ENCODE measurements around the gene HSPA4L.

HSPA4L gene

GRCh38 chr4:127828121-127828520 lies 46.0 kb downstream of the HSPA4L start:
- TF ChIP-seq POLR2AphosphoS5 (IDR thresholded peaks at IDR 0.05; ENCODE audit: low read depth, low read length) (no peak), FOXP2 (optimal IDR thresholded peaks at IDR 0.05; ENCODE audit: borderline replicate concordance, extremely low read depth, extremely low read length, insufficient read depth) (no peak), REST (IDR thresholded peaks at IDR 0.05; ENCODE audit: insufficient read depth in 1 of 2, low read depth in 2 of 2, low read length in 2 of 2) (no peak), SIN3A (IDR thresholded peaks at IDR 0.05; ENCODE audit: borderline replicate concordance, insufficient read depth, low read length) (no peak), TAF1 (IDR thresholded peaks at IDR 0.05; ENCODE audit: borderline replicate concordance, insufficient read depth, low read length) (no peak)

GRCh38 chr4:127829014-127829413 lies 46.9 kb downstream of the HSPA4L start:
- TF ChIP-seq SIN3A (IDR thresholded peaks at IDR 0.05; ENCODE audit: borderline replicate concordance, insufficient read depth, low read length) (no peak), REST (IDR thresholded peaks at IDR 0.05; ENCODE audit: insufficient read depth in 1 of 2, low read depth in 2 of 2, low read length in 2 of 2) (no peak), FOXP2 (optimal IDR thresholded peaks at IDR 0.05; ENCODE audit: borderline replicate concordance, extremely low read depth, extremely low read length, insufficient read depth) (no peak), TAF1 (IDR thresholded peaks at IDR 0.05; ENCODE audit: borderline replicate concordance, insufficient read depth, low read length) (no peak), POLR2AphosphoS5 (IDR thresholded peaks at IDR 0.05; ENCODE audit: low read depth, low read length) (no peak)

GRCh38 chr4:127832585-127832984 lies 50.5 kb downstream of the HSPA4L start:
- TF ChIP-seq FOXP2 (optimal IDR thresholded peaks at IDR 0.05; ENCODE audit: borderline replicate concordance, extremely low read depth, extremely low read length, insufficient read depth) (no peak), SIN3A (IDR thresholded peaks at IDR 0.05; ENCODE audit: borderline replicate concordance, insufficient read depth, low read length) (no peak), REST (IDR thresholded peaks at IDR 0.05; ENCODE audit: insufficient read depth in 1 of 2, low read depth in 2 of 2, low read length in 2 of 2) (no peak), POLR2AphosphoS5 (IDR thresholded peaks at IDR 0.05; ENCODE audit: low read depth, low read length) (no peak), TAF1 (IDR thresholded peaks at IDR 0.05; ENCODE audit: borderline replicate concordance, insufficient read depth, low read length) (no peak)

- TF ChIP-seq TAF1 (IDR thresholded peaks at IDR 0.05; ENCODE audit: borderline replicate concordance, insufficient read depth, low read length), result no peak
Measured at GRCh38 chr4:127843704-127844600, 61.8 kb downstream of the HSPA4L start.

GRCh38 chr4:127844601-127845116 lies 62.5 kb downstream of the HSPA4L start:
- TF ChIP-seq REST (IDR thresholded peaks at IDR 0.05; ENCODE audit: insufficient read depth in 1 of 2, low read depth in 2 of 2, low read length in 2 of 2), result no peak
- no peak for TF ChIP-seq TAF1 (IDR thresholded peaks at IDR 0.05; ENCODE audit: borderline replicate concordance, insufficient read depth, low read length)
- TF ChIP-seq SIN3A (IDR thresholded peaks at IDR 0.05; ENCODE audit: borderline replicate concordance, insufficient read depth, low read length), result no peak
- TF ChIP-seq FOXP2 (optimal IDR thresholded peaks at IDR 0.05; ENCODE audit: borderline replicate concordance, extremely low read depth, extremely low read length, insufficient read depth), result no peak
- TF ChIP-seq POLR2AphosphoS5 (IDR thresholded peaks at IDR 0.05; ENCODE audit: low read depth, low read length), result no peak
